GM12878 (cell line): Measurements from ENCODE around the gene SVEP1. TPM values are rescaled to one million over a fixed set of nuclear protein-coding genes. Genes with fewer than 3 reads are reported as not detected.

Source experiments
- ATAC-seq: fragments of 200-7000 bp; cut with Tn5 transposase; 3 replicates; pipeline ENCODE4 v1.9.1; 2020; ENCODE audit warnings: mild to moderate bottlenecking, moderate library complexity
- BruUV-seq: library from RNA; stranded (reverse); fragments of 400-500 nt; replicated peaks from 2 replicates; lab custom pipeline; 2021; lab: Mats Ljungman, UMichigan
- CTCF ChIA-PET: fragments of 300-600 bp; sonication (Branson Sonifier 250); formaldehyde crosslinking; extraction: SDS; loops from one replicate; lab custom pipeline; 2021; ENCODE audit warnings: inconsistent platforms; lab: Yijun Ruan, JAX
- POLR2A ChIA-PET: fragments of 350-600 bp; formaldehyde crosslinking; extraction: SDS; loops from one replicate; lab custom pipeline; 2021; ENCODE audit warnings: inconsistent platforms; lab: Charles Lee
- RAD21 ChIA-PET: fragments of 300-600 bp; sonication (Branson Sonifier 250); formaldehyde crosslinking; loops from one replicate; lab custom pipeline; 2023; ENCODE audit warnings: antibody characterized with exemption; ENCODE audit not compliant: unreplicated experiment; lab: Charles Lee
- SMC1A ChIA-PET: fragments of 300-600 bp; sonication (Branson Sonifier 250); formaldehyde crosslinking; loops from one replicate; lab custom pipeline; 2023; ENCODE audit not compliant: unreplicated experiment, uncharacterized antibody; lab: Charles Lee
- DNase-seq: peaks from one replicate; pipeline ENCODE4 v3.0.0-alpha.2; 2011; ENCODE audit warnings: low read depth, low spot score
- FAIRE-seq: peaks from 3 replicates; lab custom pipeline; 2011; peaks lifted over from hg19 to GRCh38; lab: Jason Lieb, UNC
- H2AFZ ChIP-seq: 2 replicates; pipeline ENCODE4 v1.6.0; 2011; ENCODE audit warnings: low read depth, low read length, control low read depth; ENCODE audit not compliant: control insufficient read depth
- H3K27ac ChIP-seq: 2 replicates; pipeline ENCODE4 v1.5.1; 2011; ENCODE audit warnings: control low read depth; ENCODE audit not compliant: control insufficient read depth, insufficient read depth
- H3K27me3 ChIP-seq, 2 experiments: replicated peaks in 1 of 2; 2 replicates each; pipeline versions ENCODE4 v1.6.0 to v1.6.1; 2011; ENCODE audit warnings: low read length in 1 of 2; ENCODE audit not compliant: control insufficient read depth in 2 of 2, insufficient read depth in 2 of 2
- H3K36me3 ChIP-seq, 2 experiments: 2 replicates each; pipeline ENCODE4 v1.5.1; 2011; ENCODE audit warnings: low read length in 1 of 2; ENCODE audit not compliant: control insufficient read depth in 2 of 2, insufficient read depth in 2 of 2
- H3K4me1 ChIP-seq: 2 replicates; pipeline ENCODE4 v1.6.1; 2011; ENCODE audit warnings: mild to moderate bottlenecking, low read length, moderate library complexity, mixed read lengths; ENCODE audit not compliant: control insufficient read depth, insufficient read depth
- H3K4me2 ChIP-seq: 2 replicates; pipeline ENCODE4 v1.6.0; 2011; ENCODE audit warnings: control low read depth; ENCODE audit not compliant: control insufficient read depth, insufficient read depth
- H3K4me3 ChIP-seq: fragments of 200-600 bp; sonication (generic); 2 replicates; pipeline ENCODE4 v1.5.1; 2016
- H3K79me2 ChIP-seq: 2 replicates; pipeline ENCODE4 v1.6.0; 2011; ENCODE audit warnings: low read length; ENCODE audit not compliant: control insufficient read depth, insufficient read depth
- H3K9ac ChIP-seq: 2 replicates; pipeline ENCODE4 v1.8.0; 2011; ENCODE audit warnings: low read length, control low read depth, mixed read lengths; ENCODE audit not compliant: control insufficient read depth, insufficient read depth
- H3K9me3 ChIP-seq: replicated peaks from 3 replicates; pipeline ENCODE4 v1.5.1; 2011; ENCODE audit warnings: mild to moderate bottlenecking, low read length; ENCODE audit not compliant: control insufficient read depth, insufficient read depth
- H4K20me1 ChIP-seq: 2 replicates; pipeline ENCODE4 v1.6.0; 2011; ENCODE audit not compliant: control insufficient read depth, insufficient read depth
- HDGF ChIP-seq: fragments of 450-650 bp; IDR thresholded peaks from 2 replicates; pipeline ENCODE4 v1.6.1; 2016; ENCODE audit warnings: antibody characterized with exemption
- NFIC ChIP-seq: IDR thresholded peaks from 2 replicates; pipeline ENCODE4 v1.6.1; 2012; ENCODE audit warnings: low read depth, mild to moderate bottlenecking, inconsistent platforms, low read length, moderate library complexity
- NR2C2 ChIP-seq: IDR thresholded peaks from 2 replicates; pipeline ENCODE4 v1.6.1; 2011; ENCODE audit warnings: borderline replicate concordance, low read depth; ENCODE audit not compliant: control insufficient read depth, insufficient read length
- NR2F1 ChIP-seq: fragments of 450-650 bp; conservative IDR thresholded peaks from 2 replicates; pipeline ENCODE4 v1.6.1; 2017; ENCODE audit warnings: mild to moderate bottlenecking
- NRF1 ChIP-seq: conservative IDR thresholded peaks from 2 replicates; pipeline ENCODE4 v1.6.1; 2011; ENCODE audit warnings: mild to moderate bottlenecking, low read depth, low read length, improper control_type of control experiment
- RAD21 ChIP-seq: IDR thresholded peaks from 2 replicates; pipeline ENCODE4 v1.6.1; 2011; ENCODE audit warnings: mild to moderate bottlenecking, low read depth, low read length, moderate library complexity; ENCODE audit not compliant: insufficient read depth
- RB1 ChIP-seq: fragments of 450-650 bp; formaldehyde crosslinking; IDR thresholded peaks from 2 replicates; pipeline ENCODE4 v1.6.1; 2017; ENCODE audit warnings: mild to moderate bottlenecking, borderline replicate concordance
- SMAD5 ChIP-seq: IDR thresholded peaks from 2 replicates; pipeline ENCODE4 v1.6.1; 2016; ENCODE audit warnings: antibody characterized with exemption, low read depth
- SUZ12 ChIP-seq: fragments of 200-600 bp; sonication (generic); IDR thresholded peaks from one replicate; pipeline ENCODE4 v1.6.1; 2018; ENCODE audit warnings: antibody characterized with exemption, mild to moderate bottlenecking; ENCODE audit not compliant: unreplicated experiment
- USF1 ChIP-seq: IDR thresholded peaks from 2 replicates; pipeline ENCODE4 v1.6.1; 2011; ENCODE audit warnings: borderline replicate concordance, low read depth, mild to moderate bottlenecking, moderate library complexity, mixed read lengths, low read length; ENCODE audit not compliant: insufficient read depth; ENCODE audit errors: extremely low read length
- YY1 ChIP-seq: IDR thresholded peaks from 2 replicates; pipeline ENCODE4 v1.6.1; 2011; ENCODE audit warnings: low read depth, mild to moderate bottlenecking, low read length
- ZNF207 ChIP-seq: fragments of 450-650 bp; IDR thresholded peaks from 2 replicates; pipeline ENCODE4 v1.6.1; 2014; ENCODE audit warnings: antibody characterized with exemption, mild to moderate bottlenecking, borderline replicate concordance
- ZNF274 ChIP-seq: IDR thresholded peaks from one replicate; pipeline ENCODE4 v1.8.0; 2011; ENCODE audit not compliant: insufficient read length, insufficient read depth
- WGBS: methylation state at CpG from one replicate; pipeline ENCODE4 v1.1.6; 2016; ENCODE audit warnings: low lambda C conversion rate; ENCODE audit not compliant: insufficient replicate concordance, insufficient coverage; ENCODE audit errors: missing lambda C conversion rate; 5-methylcytosine and 5-hydroxymethylcytosine counted together
- in situ Hi-C: fragments of 300-500 bp; cut with MboI; formaldehyde crosslinking; loops from 9 replicates; pipeline ENCODE4 v1.14.3; 2018; ENCODE audit warnings: mixed read lengths
- intact Hi-C: fragments of 100-400 bp; cut with micrococcal nuclease; formaldehyde crosslinking; loops from one replicate; pipeline ENCODE4 v1.14.2; 2022; ENCODE audit not compliant: unreplicated experiment
- polyA plus RNA-seq, 11 experiments: library from polyadenylated mRNA; depleted of rRNA in 4 of 11; unstranded in 6 of 11; stranded (reverse) in 5 of 11; fragments of >200 nt; fragmentation: Nextera tagmentation in 4 of 11; fragmentation: Illumina TruSeq in 1 of 11; extraction: Ambion mirVana in 4 of 11; extraction: Trizol in 1 of 11; gene quantifications; 1 replicate in 1 of 11; 2 replicates in 10 of 11; pipeline versions ENCODE4 v1.2.1 to v1.2.3, GENCODE V29; 2011 to 2016; ENCODE audit warnings: inconsistent platforms in 2 of 11, missing spikeins in 2 of 11, low read depth in 1 of 11
- total RNA-seq, 4 experiments: library from RNA; depleted of rRNA in 3 of 4; stranded (reverse); fragments of >200 nt in 3 of 4; fragmentation: Illumina TruSeq in 1 of 4; extraction: Trizol in 1 of 4; gene quantifications; 2 replicates each; pipeline versions ENCODE4 v1.2.1 to v1.2.3, GENCODE V29; 2013 to 2021
- TF ChIP-seq, protein P1 (sequence below): IDR thresholded peaks from 2 replicates; pipeline ENCODE4 v1.6.1; 2011; ENCODE audit warnings: low read depth, mild to moderate bottlenecking, low read length, moderate library complexity, borderline replicate concordance; ENCODE audit errors: extremely low read depth

SVEP1 gene
- total and polyA plus RNA-seq, 10 of the 15 experiments (the other 5 are each of a cell fraction or from before 2014, with no cell fraction given), result under 0.01 to 0.05 (median 0.01) TPM; not detected in 5

DNA sequence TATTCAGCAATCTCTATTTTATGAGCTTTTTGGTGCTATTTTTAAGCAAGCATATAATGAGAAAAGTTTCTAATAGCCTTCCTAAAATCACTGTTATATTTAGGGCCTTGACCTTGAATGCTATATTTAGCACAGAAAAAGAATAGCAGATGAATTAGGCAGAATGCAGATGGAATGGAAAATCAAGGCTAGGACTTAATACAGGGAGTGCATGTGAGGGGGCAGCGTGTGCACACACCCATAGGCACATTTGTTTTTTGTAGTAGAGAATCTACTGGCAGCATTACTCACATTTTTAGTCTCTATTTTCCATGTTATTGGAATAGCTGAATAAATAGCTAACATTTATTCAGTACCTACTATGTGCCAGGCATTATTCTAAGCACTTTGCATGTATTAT is 79.9 kb downstream of the SVEP1 start:
- 68% methylated on average over 1 of the region's 1 CpG for WGBS
- Histone ChIP-seq H3K36me3 (no peaks in the 10 kb centered on the region), H3K4me1 (no peaks in the 10 kb centered on the region), H3K9me3 (no peaks in the 10 kb centered on the region), H3K4me2 (no peak overlapping the region), H3K27ac (no peak overlapping the region), H4K20me1 (no peaks in the 10 kb centered on the region), H3K9ac (no peak overlapping the region), H2AFZ (no peak overlapping the region), H3K4me3 (no peak overlapping the region), H3K79me2 (no peaks in the 10 kb centered on the region), H3K27me3 (peaks cover 0 to 2% of the 10 kb centered on the region in 2 experiments; a peak in 3 of 4 replicates)
- ATAC-seq (no peak), DNase-seq (no peak), FAIRE-seq (no peak)
- RAD21 ChIA-PET, result no interaction called here
- SMC1A ChIA-PET, result interaction anchor here (1.2 kb wide), 1 partner anchor 316 kb away, joined by 3 read pairs; no protein-coding TSS in a partner anchor
- intact Hi-C loops, result no loop called here
- POLR2A ChIA-PET, result no interaction called here
- no TSS peak for BruUV-seq
- in situ Hi-C loops, result no loop called here
- TF ChIP-seq SMAD5, result no peak
- TF ChIP-seq NR2C2, result no peak
- TF ChIP-seq ZNF274, result no peak
- no peak for TF ChIP-seq HDGF
- no peak for TF ChIP-seq NRF1
- no peak for TF ChIP-seq NR2F1
- no peak for TF ChIP-seq RAD21
- no peak for TF ChIP-seq USF1
- TF ChIP-seq SUZ12, result no peak
- TF ChIP-seq, protein P1, sequence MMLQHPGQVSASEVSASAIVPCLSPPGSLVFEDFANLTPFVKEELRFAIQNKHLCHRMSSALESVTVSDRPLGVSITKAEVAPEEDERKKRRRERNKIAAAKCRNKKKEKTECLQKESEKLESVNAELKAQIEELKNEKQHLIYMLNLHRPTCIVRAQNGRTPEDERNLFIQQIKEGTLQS, result no peak
- no peak for TF ChIP-seq YY1
- no peak for TF ChIP-seq ZNF207
- no peak for TF ChIP-seq NFIC
- TF ChIP-seq RB1, result no peak
- CTCF ChIA-PET, result no interaction called here
